Measurements from ENCODE around the gene WFDC1.

Gene WFDC1

DNA sequence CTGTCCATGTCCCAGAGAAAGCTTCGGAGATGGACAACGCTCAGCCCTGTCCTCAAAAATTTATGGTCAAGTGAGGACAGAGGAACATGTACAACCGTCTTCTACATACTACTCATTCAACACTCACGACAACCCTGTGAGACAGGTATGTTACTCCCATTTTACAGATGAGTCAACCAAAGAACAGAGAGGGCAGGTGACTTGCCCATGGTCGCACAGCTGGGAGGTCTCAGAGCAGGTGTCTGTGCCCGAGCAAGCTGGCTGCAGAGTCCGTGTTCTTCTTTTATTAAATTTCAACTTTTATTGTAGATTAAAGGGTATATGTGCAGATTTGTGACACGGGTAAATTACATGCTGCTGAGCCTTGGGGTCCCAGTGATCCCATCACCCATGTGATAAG is 5.8 kb upstream of the WFDC1 start:
- no peak overlapping the region for H3K4me3 ChIP-seq (replicated peaks; ENCODE audit: low read depth, low read length)
- no peak for TF ChIP-seq CTCF (IDR thresholded peaks at IDR 0.05; ENCODE audit: low read length, missing control alignments)
- DNase-seq (ENCODE audit: low read depth) = no peak

DNA sequence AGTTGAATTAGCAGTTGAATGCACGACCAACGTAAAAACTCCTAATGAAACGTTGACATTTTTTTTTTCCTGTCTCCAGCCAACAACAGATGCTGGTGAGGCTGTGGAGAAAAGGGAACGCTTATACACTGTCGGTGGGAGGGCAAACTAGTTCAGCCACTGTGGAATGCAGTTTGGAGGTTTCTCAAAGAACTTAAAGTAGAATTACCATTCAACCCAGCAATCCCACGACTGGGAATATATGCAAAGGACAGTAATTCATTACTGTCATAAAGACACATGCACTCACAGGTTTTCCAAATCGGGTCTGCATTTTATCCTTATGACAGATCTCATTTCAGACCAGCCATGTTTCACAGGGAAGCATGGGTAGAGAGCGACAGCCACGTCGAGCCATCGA is 3.5 kb upstream of the WFDC1 start:
- no peak overlapping the region for H3K4me3 ChIP-seq (replicated peaks; ENCODE audit: low read depth, low read length)
- DNase-seq (ENCODE audit: low read depth) = no peak
- TF ChIP-seq CTCF (IDR thresholded peaks at IDR 0.05; ENCODE audit: low read length, missing control alignments) = no peak

DNA sequence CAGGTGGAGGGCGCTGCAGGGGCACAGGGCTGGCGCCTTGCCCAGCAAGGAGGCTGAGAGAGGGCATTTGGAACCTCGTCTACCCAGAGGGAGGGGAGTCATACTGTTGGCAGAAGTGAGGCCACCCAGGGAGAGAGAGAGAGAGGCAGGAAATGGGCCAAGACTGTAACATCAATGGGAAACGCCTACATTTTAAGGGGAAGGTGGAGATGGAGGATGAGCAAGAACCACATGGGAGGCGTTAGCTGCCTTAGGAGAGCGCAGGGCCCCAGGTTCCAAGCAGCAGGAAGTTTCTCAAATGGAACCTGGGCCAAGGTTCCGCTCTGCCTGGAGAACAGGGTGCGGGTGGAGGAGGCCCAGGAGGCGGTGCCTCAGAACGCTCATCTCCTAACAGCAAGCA is 2.7 kb upstream of the WFDC1 start:
- H3K4me3 ChIP-seq (replicated peaks; ENCODE audit: low read depth, low read length) = no peak overlapping the region
- no peak for TF ChIP-seq CTCF (IDR thresholded peaks at IDR 0.05; ENCODE audit: low read length, missing control alignments)
- no peak for DNase-seq (ENCODE audit: low read depth)

DNA sequence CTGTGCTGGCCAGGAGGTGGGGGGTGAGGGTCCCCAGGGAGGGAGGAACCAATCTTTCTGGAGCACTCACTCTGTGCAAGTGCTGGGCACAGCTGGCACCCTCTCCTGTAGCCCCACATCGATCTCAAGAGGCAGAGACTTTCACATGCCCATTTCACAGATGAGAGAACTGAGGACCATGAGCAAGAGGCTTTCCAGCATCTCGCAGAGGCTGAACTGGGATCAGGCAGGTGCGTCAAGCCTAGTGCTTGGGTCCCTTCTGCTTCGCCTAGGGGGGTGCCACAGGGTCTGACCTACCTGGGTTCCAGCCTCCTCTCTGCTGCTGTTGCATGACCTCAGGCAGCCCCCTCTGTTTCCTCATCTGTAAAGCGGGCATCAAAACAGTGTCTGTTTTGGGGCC is 1.3 kb upstream of the WFDC1 start:
- H3K4me3 ChIP-seq (replicated peaks; ENCODE audit: low read depth, low read length) = no peak overlapping the region
- TF ChIP-seq CTCF (IDR thresholded peaks at IDR 0.05; ENCODE audit: low read length, missing control alignments) = no peak
- DNase-seq (ENCODE audit: low read depth) = no peak

DNA sequence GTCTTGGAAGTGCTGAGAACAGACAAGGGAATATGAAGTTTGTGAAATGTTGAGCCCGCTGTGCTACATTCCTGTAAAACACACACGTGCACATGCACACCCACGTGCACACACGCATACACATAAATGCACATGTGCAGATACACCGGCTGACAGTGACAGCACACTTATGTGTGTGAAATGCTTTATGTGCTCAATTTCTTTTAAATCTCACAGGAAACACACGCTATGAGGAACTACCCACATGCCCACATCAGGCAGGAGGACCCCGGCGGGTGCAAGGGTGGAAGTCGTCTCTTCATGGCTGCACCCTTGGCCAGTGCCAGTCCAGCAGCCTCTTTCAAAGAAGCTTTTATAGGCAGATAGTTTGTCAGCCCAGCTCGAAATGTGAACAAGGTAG is 561 bp upstream of the WFDC1 start:
- no peak overlapping the region for H3K4me3 ChIP-seq (replicated peaks; ENCODE audit: low read depth, low read length)
- TF ChIP-seq CTCF (IDR thresholded peaks at IDR 0.05; ENCODE audit: low read length, missing control alignments) = no peak
- DNase-seq (ENCODE audit: low read depth) = no peak

GRCh38 chr16:84295203-84295860 is 654 bp downstream of the WFDC1 start:
- DNase-seq (ENCODE audit: low read depth) = no peak
- H3K4me3 ChIP-seq (replicated peaks; ENCODE audit: low read depth, low read length) = no peak overlapping the region
- TF ChIP-seq CTCF (IDR thresholded peaks at IDR 0.05; ENCODE audit: low read length, missing control alignments) = no peak

DNA sequence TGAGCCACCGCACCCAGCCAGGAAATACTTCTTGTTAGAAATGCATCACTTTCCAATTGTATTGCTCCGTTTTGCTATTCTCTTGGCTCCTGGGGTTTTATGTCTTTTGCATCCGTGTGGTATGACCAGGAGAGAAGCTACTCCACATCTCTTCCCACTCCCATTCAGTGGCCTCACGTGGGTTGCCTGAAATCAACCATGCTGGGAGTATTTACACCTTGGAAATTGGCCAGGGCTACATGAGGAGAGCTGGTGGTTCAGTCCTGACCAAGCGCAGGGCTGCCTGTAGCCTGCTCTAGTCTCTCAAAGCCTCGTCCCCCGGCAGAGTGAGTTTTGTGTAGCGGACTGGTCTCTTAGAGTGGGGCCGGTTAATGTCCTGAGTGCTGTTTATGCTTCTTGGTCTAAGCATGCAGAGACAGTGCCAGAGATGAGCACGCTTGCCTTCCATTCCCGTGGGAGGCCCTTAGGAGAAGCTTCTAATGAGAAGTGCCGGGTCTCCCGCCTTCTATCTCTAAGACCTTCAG is 3.8 kb downstream of the WFDC1 start:
- no peak for TF ChIP-seq CTCF (IDR thresholded peaks at IDR 0.05; ENCODE audit: low read length, missing control alignments)
- DNase-seq (ENCODE audit: low read depth) = no peak
- H3K4me3 ChIP-seq (replicated peaks; ENCODE audit: low read depth, low read length) = no peak overlapping the region
